ENCODE results near the gene CLRN1. TPM values are rescaled to one million over a fixed set of nuclear protein-coding genes. Genes with fewer than 3 reads are reported as not detected.

Gene CLRN1
- total and polyA plus RNA-seq, 7 donors, result not detected

DNA sequence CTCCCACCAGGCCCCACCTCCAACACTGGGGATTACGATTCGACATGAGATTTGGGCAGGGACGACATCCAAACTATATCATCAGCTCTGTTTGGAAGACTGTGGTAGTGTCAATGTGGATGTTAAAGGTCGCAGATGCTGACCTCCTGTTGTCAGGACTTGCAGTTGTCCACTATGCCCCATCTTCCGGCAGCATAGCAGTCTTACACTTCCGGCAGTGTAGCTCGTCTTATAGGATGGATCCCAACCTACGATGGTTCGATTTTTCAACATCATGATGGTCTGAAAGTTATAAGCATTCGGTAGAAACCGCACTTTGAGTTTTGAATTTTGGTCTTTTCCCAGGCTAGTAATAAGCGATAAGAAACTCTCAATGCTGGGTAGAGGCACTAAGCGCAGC, 20.6 kb downstream of the CLRN1 start:
- intact Hi-C loops (cut with DNase I), result no loop called here
- TF ChIP-seq POLR2AphosphoS5 (IDR thresholded peaks at IDR 0.05) (no peak), EP300 (IDR thresholded peaks at IDR 0.05) (no peak), CTCF (IDR thresholded peaks at IDR 0.05) (no peak), POLR2A (IDR thresholded peaks at IDR 0.05) (no peak)
- no peak for DNase-seq
- H3K36me3 ChIP-seq, result no peaks in the 10 kb centered on the region
- H3K27ac ChIP-seq, result no peak overlapping the region
- H3K27me3 ChIP-seq, result no peaks in the 10 kb centered on the region
- no peak overlapping the region for H3K4me3 ChIP-seq
- 92 to 95% methylated on average over 13 of the region's 13 CpGs for WGBS, 2 donors
- no peaks in the 10 kb centered on the region for H3K9me3 ChIP-seq
- no peaks in the 10 kb centered on the region for H3K4me1 ChIP-seq

DNA sequence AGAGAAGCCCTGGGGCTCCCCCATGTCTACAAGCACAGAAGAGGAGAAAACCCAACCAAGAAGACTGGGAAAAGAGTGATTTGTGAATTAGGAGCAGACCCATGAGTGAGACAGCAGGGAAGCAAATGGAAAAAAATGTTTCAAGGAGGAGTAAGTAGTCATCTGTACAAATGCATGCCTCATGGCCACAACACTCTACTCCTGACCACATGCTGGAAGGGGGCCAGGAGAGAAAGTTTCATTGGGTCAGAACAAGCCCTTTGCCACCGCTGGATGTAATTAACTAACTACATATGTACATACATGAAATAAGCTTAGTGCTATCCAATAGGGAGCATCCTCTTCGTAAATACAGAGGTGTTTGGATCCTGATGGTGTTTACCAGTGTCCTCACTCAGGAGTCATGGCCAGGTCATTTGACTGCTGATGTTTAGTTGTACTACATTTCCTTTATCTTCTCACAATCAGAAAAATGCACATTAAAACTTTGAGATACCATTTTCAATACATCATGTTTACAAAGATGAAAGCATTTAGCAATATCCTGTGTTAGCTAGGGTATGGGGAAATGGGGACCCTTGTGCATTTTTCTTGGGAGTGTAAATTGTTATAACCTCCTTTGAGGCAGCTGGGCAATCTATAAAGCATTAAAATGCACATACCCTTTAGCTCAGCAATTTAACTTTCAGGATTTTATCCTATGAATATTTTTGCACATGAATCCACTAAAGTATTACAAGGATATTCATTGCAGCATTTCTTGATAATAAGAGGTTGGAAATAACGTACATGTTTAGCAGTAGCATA, 27.1 kb downstream of the CLRN1 start:
- no peaks in the 10 kb centered on the region for H3K4me1 ChIP-seq
- no peaks in the 10 kb centered on the region for H3K27me3 ChIP-seq
- H3K4me3 ChIP-seq, result no peak overlapping the region
- no peaks in the 10 kb centered on the region for H3K36me3 ChIP-seq
- WGBS, 2 donors, result 50 to 60% methylated on average over 3 of the region's 3 CpGs
- DNase-seq, result no peak
- no peak for TF ChIP-seq POLR2A (IDR thresholded peaks at IDR 0.05)
- no peak for TF ChIP-seq CTCF (IDR thresholded peaks at IDR 0.05)
- TF ChIP-seq EP300 (IDR thresholded peaks at IDR 0.05), result no peak
- no peak for TF ChIP-seq POLR2AphosphoS5 (IDR thresholded peaks at IDR 0.05)
- no peaks in the 10 kb centered on the region for H3K9me3 ChIP-seq
- no peak overlapping the region for H3K27ac ChIP-seq
- intact Hi-C loops (cut with DNase I), result no loop called here

DNA sequence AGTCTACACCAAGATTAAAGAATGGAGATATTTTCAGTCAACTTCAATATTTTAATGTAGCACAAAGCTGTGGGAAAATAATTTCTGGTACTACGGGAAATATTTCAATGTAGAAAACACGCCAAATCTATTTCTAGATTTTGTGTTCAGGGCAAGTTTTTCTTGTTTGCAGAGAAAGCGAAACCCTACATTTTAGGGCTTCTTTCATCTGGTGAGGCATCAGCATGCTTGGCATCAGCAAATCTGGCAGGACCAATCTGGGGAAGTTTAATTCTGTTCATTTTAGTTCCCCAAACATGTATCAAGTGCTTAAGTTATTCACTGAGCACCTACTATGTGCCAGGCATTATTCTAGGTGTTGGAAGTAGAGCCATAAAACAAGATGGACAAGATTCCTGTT, 30.3 kb downstream of the CLRN1 start:
- no peaks in the 10 kb centered on the region for H3K9me3 ChIP-seq
- TF ChIP-seq CTCF (IDR thresholded peaks at IDR 0.05), result no peak
- no peak for TF ChIP-seq POLR2A (IDR thresholded peaks at IDR 0.05)
- TF ChIP-seq POLR2AphosphoS5 (IDR thresholded peaks at IDR 0.05), result no peak
- no peak for TF ChIP-seq EP300 (IDR thresholded peaks at IDR 0.05)
- no peak for DNase-seq
- H3K27ac ChIP-seq, result no peak overlapping the region
- H3K4me1 ChIP-seq, result no peaks in the 10 kb centered on the region
- H3K4me3 ChIP-seq, result no peak overlapping the region
- intact Hi-C loops (cut with DNase I), result no loop called here
- H3K36me3 ChIP-seq, result no peaks in the 10 kb centered on the region
- no peaks in the 10 kb centered on the region for H3K27me3 ChIP-seq
- 90 to 94% methylated on average over 3 of the region's 3 CpGs for WGBS, 2 donors

DNA sequence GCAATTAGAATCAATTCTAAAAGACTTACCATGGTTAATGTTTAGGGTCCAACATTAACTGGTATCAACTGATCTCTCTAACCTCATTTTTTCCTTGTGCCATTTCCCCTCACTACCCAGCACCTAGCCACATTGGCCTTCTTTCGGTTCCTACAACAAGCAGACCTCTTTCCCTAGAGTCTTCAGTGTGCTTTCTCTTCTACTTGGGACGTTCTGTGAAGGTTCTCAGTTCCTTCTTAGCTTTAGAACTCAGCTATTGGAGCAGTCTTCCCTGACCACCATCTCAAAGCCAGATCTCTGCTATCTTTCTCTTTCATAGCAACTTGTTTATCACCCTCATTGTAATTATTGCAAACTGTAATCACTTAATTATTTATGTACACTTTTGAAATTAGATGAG, 35.8 kb downstream of the CLRN1 start:
- Histone ChIP-seq H3K36me3 (no peaks in the 10 kb centered on the region), H3K4me3 (no peak overlapping the region), H3K27ac (no peak overlapping the region), H3K27me3 (no peaks in the 10 kb centered on the region), H3K9me3 (no peaks in the 10 kb centered on the region), H3K4me1 (no peaks in the 10 kb centered on the region)
- WGBS, 2 donors, result 56 to 58% methylated on average over 2 of the region's 2 CpGs
- no peak for DNase-seq
- TF ChIP-seq POLR2A (IDR thresholded peaks at IDR 0.05), result no peak
- no peak for TF ChIP-seq POLR2AphosphoS5 (IDR thresholded peaks at IDR 0.05)
- TF ChIP-seq EP300 (IDR thresholded peaks at IDR 0.05), result no peak
- no peak for TF ChIP-seq CTCF (IDR thresholded peaks at IDR 0.05)
- intact Hi-C loops (cut with DNase I), result no loop called here

Data from sigmoid colon (tissue), 7 donors.